ENCODE results near the gene UGT2B15.
"Not testable (repeated sequence)": the region's sequence is repeated elsewhere in the genome, so short reads cannot be mapped to it uniquely, and the experiment has no call there.

UGT2B15 gene

DNA sequence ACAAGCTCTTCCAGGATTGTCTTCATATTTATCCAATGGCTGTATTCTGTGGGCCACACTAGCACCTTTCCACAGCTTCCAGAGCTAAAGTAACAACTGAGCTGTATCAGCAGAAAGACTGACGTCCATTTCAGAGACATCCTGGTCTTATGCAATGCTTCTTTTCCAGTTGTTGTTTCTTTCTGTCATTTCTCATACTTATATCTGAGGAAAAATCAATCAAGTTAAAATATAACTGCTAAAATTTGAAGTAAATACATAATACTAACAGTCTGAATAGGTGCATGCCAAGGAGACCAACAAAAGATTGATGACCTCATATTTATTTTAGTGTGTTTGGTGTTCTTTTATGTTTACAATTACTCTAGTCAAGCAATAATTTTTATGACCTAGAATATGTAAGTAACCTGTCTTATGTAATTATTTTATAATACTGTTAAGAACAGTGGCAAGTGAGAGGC, at the start of gene UGT2B15:
UGT2B15 (minus strand) TSS at position 174 of the 461 bp plus-strand sequence; CDS start at position 140, 34 bp downstream.
- not testable (repeated sequence) for DNase-seq (ENCODE audit: low read depth)

DNA sequence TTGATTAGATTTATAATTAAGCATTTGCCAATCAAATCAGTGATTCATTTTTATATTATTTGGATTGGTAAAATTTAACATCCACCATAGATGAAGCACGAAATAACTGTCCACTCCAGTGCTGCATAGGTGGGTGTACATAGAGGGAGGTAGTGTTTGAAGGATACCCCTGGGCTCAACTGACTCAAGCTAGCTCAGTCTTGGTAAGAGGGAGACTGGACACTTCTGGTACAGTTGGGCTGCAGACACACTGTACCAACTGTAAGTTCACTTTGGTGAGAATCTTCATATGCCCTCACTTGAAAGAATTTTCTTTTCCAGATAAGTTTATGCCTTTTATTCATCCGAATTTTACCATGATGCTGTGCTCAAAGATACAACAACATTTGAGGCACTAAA, 48.6 kb upstream of the UGT2B15 start:
- no peak for DNase-seq (ENCODE audit: low read depth)

DNA sequence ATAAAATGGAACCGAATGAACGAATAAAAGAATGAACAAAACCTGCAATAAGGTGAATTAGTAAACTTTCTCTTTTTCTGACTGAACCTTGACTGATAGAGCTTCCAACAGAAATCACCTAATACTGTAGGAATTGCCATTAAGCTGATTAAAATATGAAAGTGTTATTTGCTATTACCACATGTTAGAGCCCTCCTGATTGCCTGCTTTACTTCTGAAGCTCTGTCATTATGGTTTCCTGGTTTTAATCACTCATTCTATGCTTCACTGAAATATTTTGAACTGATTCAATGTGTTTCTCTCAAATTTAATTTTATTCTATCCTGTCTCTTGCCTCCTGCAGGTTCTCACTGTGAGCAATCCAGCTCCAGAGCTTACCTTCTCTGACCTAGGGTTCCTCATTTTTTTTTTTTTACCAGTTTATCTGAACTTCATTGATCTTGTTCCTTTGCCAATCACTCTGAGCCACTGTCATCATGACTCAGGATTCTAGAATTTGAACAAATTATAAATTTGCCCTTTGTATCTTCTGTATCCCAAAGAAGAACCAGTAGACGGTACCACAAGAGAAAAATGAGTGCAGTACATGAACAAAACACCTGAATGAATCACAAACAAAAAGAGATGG, 48.1 kb upstream of the UGT2B15 start:
- no peak for DNase-seq (ENCODE audit: low read depth)

DNA sequence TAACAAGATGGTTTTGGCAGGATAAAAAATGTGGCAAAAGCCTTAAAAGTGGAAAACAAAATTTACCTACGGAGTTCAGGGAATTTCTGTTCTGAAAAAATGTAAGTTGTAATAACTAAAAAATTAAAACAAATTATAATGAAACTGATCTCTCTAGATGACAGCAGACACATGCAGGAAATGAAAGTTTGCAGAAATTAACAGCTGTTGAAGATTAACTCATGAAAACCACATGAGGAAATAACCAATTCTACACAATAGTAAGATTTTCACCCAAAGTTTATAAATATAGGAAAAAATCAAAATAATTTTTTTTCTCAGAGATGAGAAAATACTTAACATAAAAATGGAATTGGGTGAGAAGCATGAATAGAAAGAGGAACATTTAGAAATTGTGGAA, 47.5 kb upstream of the UGT2B15 start:
- no peak for DNase-seq (ENCODE audit: low read depth)

DNA sequence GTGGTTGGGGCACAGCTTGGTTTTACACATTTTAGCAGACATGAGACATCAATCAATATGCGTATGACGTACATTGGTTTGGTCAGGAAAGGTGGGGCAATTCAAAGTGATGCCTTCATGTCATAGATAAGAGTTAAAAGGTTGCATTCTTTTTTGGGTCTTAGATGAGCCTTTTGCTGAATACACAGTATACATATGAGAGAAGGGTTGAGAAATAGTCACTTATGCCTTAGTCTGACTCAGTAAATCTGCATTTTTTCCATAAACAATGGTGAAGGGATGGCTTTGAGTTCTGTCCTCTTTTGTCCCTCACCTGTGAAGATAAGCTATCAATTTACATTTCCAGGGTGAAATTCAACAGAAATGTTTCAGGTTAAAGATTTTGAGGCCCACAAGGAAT, 43.9 kb upstream of the UGT2B15 start:
- DNase-seq (ENCODE audit: low read depth): no peak

DNA sequence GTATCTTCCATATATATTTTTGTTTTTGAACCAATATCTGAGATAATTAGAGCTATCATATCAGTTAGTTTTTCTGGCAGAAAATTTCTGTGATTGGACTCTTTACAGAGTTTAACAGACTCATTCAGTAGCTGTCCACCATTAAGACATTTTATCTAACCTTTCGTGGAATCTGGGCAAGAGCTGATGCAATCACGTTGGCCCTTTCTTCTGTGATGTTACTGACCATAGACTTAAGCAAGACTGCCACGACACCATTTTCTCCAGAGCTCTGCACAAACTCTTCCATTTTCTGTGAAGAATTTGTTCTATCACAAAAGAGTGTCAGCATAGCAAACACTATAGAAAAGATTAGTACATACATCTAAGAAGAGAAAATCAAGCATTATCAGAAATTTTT, 41.8 kb upstream of the UGT2B15 start:
- DNase-seq (ENCODE audit: low read depth): no peak

DNA sequence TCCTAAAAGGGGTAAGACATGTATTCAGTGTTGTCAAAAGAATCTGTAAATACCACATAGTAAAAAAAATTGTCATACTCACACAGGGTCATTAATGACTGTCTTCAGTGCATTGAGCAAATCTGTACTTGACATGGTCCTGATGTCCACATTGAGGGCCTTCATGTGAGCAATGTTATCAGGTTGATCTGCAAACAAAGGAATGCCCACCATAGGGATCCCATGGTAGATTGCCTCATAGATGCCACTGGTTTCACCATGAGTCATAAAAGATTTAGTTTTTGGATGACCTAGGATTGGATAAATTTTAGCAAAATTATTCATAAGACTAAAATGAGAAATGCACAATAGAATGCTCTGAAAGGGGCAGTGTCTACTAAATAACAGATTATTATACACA, 38.1 kb upstream of the UGT2B15 start:
- DNase-seq (ENCODE audit: low read depth): no peak

DNA sequence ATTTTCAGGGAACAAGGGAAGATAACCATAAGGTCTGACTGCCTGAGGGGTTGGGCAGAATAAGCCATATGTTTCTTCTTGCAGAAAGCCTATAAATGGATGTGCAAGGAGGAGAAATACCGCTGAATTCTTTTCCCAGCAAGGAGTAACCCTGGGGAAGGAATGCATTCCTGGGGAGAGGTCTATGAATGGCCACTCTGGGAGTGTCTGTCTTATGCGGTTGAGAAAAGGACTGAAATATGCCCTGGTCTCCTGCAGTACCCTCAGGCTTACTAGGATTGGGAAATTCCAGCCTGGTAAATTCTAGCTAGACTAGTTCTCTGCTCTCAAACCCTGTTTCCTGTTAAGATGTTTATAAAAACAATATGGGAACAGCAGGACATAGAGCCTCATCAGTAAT, 32.7 kb upstream of the UGT2B15 start:
- DNase-seq (ENCODE audit: low read depth): not testable (repeated sequence)

DNA sequence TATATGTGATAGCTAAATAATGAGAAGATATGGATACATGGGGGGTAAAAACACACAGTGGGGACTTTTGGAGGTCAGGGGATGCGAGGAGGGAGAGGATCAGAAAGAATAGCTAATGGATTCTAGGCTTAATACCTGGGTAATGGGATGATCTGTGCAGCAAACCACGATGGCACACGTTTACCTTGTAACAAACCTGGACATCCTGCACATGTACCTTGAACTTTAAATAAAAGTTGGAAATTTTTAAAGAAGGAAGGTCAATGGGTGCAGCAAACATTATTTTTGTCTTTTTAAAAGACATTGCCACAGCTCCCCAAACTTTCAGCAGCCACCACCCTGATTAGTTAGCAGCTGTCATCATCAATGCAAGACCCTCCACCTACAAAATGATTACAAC, 29.7 kb upstream of the UGT2B15 start:
- no peak for DNase-seq (ENCODE audit: low read depth)

DNA sequence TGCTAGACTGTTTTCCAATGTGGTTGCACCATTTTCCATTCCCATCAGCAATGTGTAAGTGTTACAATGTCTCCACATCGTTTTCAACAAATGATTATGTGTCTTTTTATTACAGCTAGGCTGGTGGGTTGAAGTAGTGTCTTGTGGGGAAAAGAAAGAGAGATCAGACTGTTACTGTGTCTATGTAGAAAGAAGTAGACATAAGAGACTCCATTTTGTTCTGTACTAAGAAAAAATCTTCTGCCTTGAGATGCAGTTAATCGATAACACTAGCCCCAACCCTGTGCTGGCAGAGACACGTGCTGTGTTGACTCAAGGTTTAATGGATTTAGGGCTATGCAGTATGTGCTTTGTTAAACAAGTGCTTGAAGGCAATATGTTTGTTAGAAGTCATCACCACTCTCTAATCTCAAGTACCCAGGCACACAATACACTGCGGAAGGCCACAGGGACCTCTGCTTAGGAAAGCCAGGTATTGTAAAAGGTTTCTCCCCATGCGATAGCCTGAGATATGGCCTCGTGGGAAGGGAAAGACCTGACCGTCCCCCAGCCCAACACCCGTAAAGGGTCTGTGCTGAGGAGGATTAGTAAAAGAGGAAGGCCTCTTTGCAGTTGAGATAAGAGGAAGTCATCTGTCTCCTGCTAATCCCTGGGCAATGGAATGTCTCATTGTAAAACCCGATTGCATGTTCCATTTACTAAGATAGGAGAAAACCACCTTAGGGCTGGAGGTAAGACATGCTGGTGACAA, 23.0 kb upstream of the UGT2B15 start:
- DNase-seq (ENCODE audit: low read depth): no peak

DNA sequence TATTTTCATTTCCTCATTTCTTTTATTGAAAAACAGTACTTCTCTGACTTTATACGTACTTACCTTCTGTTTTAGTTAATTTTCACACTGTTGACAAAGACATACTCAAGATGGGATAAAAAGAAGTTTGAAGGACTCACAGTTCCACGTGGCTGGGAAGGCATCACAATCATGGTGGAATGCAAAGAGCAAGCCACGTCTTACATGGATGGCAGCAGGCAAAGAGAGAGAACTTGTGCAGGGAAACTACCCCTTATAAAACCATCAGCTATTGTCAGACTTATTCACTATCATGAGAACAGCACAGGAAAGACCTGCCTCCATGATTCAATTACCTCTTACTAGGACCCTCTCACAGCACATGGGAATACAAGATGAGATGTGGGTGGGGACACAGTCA, 20.7 kb upstream of the UGT2B15 start:
- no peak for DNase-seq (ENCODE audit: low read depth)

DNA sequence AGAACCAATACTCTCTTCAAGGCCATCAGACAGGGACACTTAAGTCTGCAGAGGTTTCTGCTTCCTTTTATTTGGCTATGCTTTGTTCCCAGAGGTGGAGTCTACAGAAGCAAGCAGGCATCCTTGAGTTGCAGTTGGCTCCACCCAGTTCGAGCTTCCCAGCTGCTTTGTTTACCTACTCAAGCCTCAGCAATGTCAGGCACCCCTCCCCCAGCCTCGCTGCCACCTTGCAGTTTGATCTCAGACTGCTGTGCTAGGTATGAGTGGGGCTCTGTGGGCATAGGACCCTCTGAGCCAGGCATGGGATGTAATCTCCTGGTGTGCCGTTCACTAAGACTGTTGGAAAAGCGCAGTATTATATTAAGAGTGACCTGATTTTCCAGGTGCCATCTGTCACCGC, 12.6 kb upstream of the UGT2B15 start:
- no peak for DNase-seq (ENCODE audit: low read depth)

DNA sequence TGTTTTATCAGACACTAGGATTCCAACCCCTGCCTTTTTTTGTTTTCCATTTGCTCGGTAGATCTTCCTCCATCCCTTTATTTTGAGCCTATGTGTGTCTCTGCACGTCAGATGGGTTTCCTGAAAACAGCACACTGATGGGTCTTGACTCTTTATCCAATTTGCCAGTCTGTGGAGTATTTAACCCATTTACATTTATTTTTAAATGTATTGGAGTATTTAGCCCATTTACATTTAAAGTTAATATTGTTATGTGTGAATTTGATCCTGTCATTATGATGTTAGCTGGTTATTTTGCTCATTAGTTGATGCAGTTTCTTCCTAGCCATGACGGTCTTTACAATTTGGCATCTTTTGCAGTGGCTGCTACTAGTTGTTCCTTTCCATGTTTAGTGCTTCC, 10.8 kb upstream of the UGT2B15 start:
- not testable (repeated sequence) for DNase-seq (ENCODE audit: low read depth)

DNA sequence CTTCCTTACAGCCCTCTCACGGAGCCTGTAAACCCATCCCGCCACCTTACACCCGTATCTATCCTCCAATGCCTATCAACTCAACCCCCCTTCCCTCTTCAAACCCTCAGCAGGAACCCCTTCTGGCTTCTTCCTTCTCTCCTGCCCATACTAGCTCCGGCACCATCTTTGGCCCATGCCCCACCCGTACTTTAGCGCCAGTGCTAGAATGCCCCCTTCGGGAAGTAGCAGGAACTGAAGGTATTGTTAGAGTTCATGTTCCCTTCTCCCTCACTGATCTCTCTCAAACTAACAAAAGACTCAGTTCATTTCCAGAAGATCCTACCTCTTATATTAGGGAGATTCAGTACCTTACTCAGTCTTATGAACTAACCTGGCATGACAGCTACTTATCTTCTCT, 2.7 kb upstream of the UGT2B15 start:
- DNase-seq (ENCODE audit: low read depth): no peak

DNA sequence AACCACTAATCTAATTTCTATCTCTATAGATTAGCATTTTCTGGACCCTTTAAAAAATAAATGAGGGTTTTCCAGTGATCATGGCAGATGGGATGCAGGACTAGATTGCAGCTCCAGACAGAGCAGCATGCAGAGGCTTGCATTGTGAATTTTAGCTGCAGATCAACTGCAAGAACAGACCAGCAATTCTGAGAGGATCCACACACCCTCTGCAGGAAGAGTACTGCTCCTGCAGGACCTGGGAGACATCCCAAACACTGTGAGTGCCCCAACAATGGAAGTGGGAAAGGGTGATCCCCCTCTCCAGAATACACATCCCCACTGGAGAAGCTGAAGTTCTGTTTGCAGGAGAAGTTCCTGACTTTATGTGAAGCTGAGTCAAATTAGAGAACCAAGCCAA, 765 bp upstream of the UGT2B15 start:
- not testable (repeated sequence) for DNase-seq (ENCODE audit: low read depth)

DNA sequence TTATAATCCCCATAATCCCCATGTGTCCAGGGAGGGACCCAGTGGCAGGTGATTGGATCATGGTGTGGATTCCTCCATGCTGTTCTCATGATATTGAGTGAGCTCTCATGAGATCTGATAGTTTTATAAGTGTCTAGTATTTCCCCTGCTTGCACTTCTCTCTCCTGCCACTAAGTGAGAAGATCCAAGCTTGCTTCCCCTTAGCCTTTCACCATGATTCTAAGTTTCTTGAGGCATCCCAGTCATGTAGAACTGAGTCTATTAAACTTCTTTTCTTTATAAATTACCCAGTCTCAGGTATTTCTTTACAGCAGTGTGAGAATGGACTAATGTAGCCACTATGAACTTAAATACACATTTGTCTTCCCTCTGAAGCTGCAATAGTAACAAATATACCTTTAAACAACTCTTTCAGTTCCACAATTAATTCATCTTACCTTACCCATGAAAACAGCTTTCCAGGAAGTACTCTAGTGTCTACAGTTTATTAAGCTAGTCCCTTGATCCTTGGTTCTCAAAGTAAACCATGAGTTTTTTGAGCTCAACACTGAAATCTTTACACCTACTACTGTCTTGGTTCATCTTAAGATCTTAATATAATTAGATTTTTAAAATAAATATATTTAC, 1.8 kb downstream of the UGT2B15 start:
- not testable (repeated sequence) for DNase-seq (ENCODE audit: low read depth)

DNA sequence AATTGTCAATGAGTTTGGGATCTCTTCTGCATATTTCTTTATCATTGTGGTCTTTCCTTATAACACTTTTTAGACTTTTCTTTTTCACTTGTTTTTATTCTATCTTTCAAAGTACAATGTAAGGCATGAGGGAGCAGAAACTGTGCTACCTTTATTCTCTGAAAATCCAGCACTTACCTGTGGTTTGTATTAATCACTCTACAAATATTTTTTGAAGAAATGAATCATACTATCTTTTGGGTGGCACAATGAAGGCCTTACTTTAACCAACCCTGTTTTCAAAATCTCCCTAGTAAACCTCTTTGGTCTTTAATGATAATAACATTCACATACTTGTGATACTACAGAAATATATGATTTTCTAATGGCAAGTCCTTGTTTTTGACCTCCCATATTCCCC, 2.9 kb downstream of the UGT2B15 start:
- DNase-seq (ENCODE audit: low read depth): not testable (repeated sequence)

DNA sequence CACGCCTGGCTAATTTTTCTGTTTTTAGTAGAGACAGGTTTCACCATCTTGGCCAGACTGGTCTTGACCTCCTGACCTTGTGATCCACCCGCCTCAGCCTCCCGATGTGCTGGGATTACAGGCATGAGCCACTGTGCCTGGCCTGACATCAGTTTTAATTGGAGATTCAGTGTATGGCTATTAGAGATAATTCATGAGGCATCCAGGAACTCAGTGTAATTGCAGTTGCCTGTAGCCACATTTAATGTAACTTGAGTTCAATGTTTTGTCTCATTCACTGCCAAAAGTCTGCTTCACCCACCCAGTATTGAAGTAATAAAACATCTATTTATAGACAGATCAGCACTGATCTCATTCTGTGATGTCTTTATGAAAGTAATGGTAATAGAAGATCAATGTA, 5.7 kb downstream of the UGT2B15 start:
- DNase-seq (ENCODE audit: low read depth): not testable (repeated sequence)

DNA sequence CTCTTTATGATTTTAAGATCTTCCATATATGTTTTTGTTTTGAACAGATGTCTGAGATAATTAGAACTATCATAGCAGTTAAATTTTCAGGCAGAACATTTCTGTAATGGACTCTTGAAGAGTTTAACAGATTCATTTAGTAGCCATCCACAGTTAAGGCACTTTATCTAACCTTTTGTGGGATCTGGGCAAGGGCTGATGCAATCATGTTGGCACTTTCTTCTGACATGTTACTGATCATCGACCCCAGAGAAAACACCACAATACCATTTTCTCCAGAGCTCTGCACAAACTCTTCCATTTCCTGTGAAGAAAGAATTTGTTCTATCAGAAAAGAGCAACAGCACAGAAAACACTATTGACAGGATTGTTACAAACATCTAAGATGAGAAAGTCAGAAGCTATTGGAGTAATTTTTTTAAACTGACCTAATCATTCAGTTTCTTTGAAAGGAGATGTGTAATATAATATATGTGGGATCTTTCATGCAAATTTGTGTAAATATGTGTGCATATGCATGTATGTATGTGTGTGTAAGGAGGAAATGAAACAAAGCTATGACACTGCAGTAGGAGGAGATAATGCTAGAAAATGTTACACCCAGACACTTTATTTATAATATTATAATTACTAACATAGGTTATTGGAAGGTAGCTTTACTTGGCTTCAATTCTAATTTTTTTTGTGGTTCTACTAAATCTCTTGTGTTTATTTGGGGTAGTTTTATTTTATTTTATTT, 7.4 kb downstream of the UGT2B15 start:
- not testable (repeated sequence) for DNase-seq (ENCODE audit: low read depth)

DNA sequence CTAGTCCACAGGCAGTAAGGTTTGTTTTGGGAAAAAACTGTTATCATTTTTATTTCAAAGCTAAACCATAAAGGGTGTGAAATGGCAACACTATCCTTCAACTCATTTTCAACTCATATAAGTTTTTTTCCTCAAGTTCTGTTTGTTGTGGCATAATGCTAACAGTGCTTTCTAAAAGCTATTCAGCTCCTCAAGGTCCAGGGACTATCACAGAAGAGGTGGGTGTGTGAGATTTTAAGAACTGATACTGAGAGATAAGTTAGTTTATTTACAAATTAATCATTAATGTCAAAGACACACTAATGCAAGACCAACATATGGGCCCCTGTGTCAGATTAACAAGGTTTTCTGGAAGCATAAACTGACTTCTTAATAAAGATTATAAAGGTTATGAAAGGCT, 11.8 kb downstream of the UGT2B15 start:
- no peak for DNase-seq (ENCODE audit: low read depth)

DNA sequence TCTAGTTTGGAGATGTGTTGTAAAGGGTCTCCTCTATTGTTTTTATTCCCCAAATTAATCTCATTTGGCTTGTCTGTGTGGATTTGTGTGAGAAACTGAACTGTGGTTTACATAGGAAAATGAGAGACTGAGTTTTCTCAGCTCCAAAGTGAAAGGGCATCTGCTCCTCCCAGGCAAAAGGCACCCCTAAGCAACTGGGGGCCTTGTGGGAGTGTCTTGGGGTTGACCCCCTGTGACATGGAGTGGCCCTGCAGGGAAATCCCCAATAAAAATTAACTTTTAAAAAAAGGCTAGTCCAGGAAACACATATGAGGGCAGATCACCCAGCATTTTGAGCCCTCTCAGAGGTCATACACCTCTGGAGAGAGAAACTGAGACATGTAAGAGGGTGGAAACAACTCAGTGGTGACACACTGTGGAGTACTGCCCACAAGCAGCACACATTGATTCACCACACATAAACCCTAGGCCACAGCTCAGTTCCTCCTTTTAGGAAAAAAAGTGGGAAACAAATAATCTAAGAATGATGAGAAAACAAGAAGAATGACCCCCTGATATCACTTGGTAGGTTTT, 13.3 kb downstream of the UGT2B15 start:
- DNase-seq (ENCODE audit: low read depth): not testable (repeated sequence)

DNA sequence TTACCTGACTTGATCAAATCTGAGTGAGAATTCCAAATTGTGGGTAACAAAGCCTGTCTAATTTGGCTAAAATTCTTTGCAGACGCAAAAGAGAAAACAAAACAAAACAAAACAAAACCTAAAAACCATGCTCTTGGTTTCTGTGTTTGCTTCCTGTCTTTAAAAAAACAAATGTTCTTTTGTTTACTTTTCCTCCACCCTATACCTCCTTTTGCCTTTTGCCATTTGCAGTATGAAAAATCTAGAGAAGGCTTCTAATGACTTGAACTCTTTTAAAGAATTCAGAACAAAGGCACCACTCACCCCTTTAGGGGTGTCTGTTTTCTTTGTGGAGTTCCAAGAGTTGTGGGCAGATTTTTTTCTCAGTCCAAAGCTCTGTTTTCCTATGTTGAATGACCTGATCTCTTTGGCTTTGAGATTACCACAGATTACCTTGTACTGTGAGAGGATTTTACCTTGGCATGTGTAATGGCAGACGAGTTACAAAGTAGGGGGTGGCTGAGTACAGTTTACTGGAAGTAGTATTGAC, 13.9 kb downstream of the UGT2B15 start:
- not testable (repeated sequence) for DNase-seq (ENCODE audit: low read depth)

All from iris pigment epithelial cell (primary cell).